AG08395 (cell line): Measurements from ENCODE around the gene ERICH2.
"Not testable (repeated sequence)": the region's sequence is repeated elsewhere in the genome, so short reads cannot be mapped to it uniquely, and the experiment has no call there.

ENCODE experiments used
- DNase-seq: peaks from one replicate; pipeline ENCODE4 v3.0.0; 2012; ENCODE audit warnings: mixed read lengths, low spot score

ERICH2 gene

GRCh38 chr2:170770008-170770605 lies at the start of gene ERICH2:
ERICH2 (plus strand) TSS chr2:170770378; CDS start chr2:170770682, 304 bp downstream.
- peak; percentile 47 for DNase-seq

- no peak for DNase-seq
Measured at GRCh38 chr2:170721678-170722077, 48.5 kb upstream of the ERICH2 start.

GRCh38 chr2:170722301-170722700 lies 47.9 kb upstream of the ERICH2 start:
- no peak for DNase-seq

GRCh38 chr2:170723446-170723958 lies 46.7 kb upstream of the ERICH2 start:
- no peak for DNase-seq

- no peak for DNase-seq
Measured at GRCh38 chr2:170733798-170734600, 36.2 kb upstream of the ERICH2 start.

- DNase-seq, result not testable (repeated sequence)
Measured at GRCh38 chr2:170734601-170735000, 35.6 kb upstream of the ERICH2 start.

- DNase-seq, result no peak
Measured at GRCh38 chr2:170736628-170737027, 33.5 kb upstream of the ERICH2 start.

- no peak for DNase-seq
Measured at GRCh38 chr2:170737406-170737805, 32.8 kb upstream of the ERICH2 start.

- no peak for DNase-seq
Measured at GRCh38 chr2:170737821-170738220, 32.4 kb upstream of the ERICH2 start.

GRCh38 chr2:170739048-170739447 lies 31.1 kb upstream of the ERICH2 start:
- DNase-seq, result peak; percentile 88

- no peak for DNase-seq
Measured at GRCh38 chr2:170739507-170740046, 30.6 kb upstream of the ERICH2 start.

GRCh38 chr2:170740660-170741059 lies 29.5 kb upstream of the ERICH2 start:
- DNase-seq, result no peak

- no peak for DNase-seq
Measured at GRCh38 chr2:170742000-170742399, 28.2 kb upstream of the ERICH2 start.

- DNase-seq, result no peak
Measured at GRCh38 chr2:170742896-170743529, 27.2 kb upstream of the ERICH2 start.

GRCh38 chr2:170743530-170744239 lies 26.5 kb upstream of the ERICH2 start:
- DNase-seq, result no peak

- no peak for DNase-seq
Measured at GRCh38 chr2:170744248-170745002, 25.8 kb upstream of the ERICH2 start.

GRCh38 chr2:170745305-170745704 lies 24.9 kb upstream of the ERICH2 start:
- no peak for DNase-seq

- DNase-seq, result peak; percentile 29
Measured at GRCh38 chr2:170747921-170748320, 22.3 kb upstream of the ERICH2 start.

- not testable (repeated sequence) for DNase-seq
Measured at GRCh38 chr2:170751555-170751954, 18.6 kb upstream of the ERICH2 start.

- no peak for DNase-seq
Measured at GRCh38 chr2:170761572-170761971, 8.6 kb upstream of the ERICH2 start.

GRCh38 chr2:170762760-170763159 lies 7.4 kb upstream of the ERICH2 start:
- no peak for DNase-seq
